ENCODE data around the gene SCRN2. TPM values are rescaled to one million over a fixed set of nuclear protein-coding genes. Genes with fewer than 3 reads are reported as not detected.

SCRN2 gene
- total and polyA plus RNA-seq, 2 of the 8 experiments (the other 6 are each of a cell fraction or from before 2014, with no cell fraction given): 24.4 to 42.3 TPM

DNA sequence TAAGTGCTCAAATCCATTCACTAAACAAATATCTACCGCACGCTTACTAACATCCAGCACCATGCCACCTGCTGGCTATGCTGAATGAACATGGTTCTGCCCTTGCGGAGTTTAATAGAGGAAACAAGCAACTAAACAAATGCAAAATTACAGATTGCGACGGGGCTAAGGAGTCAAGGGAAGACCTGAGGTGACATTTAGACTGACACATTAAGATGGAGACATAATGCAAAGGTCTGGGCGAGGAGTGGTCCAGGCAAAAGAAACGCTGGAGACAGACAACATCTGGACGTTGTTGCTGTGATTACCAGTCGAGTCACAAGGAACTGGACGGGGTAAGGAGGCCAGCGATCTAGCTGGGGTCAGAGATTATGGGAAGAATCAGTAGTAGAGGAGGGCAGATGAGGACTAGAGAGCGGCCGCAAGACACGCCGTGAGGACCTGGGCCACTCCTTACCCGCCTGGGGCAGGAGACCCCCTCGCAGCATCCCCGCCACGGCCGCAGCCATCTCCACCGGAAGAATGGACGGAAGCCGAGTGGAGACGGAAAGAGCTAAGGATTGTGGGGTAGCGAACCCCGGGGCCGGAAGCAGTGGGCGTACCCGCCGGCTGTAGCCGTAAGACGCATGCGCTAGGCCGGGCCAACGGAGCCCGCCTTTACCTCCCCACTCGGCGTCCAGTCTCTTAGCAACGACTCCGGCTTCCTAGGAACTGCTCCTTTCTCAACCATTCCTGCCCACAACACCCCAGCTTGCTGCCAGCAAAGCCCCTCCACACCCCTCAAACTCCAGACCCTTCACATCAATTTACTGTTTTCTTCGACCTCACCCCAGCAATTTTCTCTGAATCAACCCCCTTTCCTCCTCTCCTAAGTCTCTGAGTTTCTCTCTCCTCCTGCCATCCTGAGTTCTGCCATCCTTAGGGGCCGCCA, 9.8 kb downstream of the SCRN2 start, which contains the start of the genes LRRC46 and MRPL10 (continued):
- TF ChIP-seq NRF1 (IDR thresholded peaks at IDR 0.05; ENCODE audit: low read depth, low read length): peak; percentile 85
- TF ChIP-seq, protein P1, sequence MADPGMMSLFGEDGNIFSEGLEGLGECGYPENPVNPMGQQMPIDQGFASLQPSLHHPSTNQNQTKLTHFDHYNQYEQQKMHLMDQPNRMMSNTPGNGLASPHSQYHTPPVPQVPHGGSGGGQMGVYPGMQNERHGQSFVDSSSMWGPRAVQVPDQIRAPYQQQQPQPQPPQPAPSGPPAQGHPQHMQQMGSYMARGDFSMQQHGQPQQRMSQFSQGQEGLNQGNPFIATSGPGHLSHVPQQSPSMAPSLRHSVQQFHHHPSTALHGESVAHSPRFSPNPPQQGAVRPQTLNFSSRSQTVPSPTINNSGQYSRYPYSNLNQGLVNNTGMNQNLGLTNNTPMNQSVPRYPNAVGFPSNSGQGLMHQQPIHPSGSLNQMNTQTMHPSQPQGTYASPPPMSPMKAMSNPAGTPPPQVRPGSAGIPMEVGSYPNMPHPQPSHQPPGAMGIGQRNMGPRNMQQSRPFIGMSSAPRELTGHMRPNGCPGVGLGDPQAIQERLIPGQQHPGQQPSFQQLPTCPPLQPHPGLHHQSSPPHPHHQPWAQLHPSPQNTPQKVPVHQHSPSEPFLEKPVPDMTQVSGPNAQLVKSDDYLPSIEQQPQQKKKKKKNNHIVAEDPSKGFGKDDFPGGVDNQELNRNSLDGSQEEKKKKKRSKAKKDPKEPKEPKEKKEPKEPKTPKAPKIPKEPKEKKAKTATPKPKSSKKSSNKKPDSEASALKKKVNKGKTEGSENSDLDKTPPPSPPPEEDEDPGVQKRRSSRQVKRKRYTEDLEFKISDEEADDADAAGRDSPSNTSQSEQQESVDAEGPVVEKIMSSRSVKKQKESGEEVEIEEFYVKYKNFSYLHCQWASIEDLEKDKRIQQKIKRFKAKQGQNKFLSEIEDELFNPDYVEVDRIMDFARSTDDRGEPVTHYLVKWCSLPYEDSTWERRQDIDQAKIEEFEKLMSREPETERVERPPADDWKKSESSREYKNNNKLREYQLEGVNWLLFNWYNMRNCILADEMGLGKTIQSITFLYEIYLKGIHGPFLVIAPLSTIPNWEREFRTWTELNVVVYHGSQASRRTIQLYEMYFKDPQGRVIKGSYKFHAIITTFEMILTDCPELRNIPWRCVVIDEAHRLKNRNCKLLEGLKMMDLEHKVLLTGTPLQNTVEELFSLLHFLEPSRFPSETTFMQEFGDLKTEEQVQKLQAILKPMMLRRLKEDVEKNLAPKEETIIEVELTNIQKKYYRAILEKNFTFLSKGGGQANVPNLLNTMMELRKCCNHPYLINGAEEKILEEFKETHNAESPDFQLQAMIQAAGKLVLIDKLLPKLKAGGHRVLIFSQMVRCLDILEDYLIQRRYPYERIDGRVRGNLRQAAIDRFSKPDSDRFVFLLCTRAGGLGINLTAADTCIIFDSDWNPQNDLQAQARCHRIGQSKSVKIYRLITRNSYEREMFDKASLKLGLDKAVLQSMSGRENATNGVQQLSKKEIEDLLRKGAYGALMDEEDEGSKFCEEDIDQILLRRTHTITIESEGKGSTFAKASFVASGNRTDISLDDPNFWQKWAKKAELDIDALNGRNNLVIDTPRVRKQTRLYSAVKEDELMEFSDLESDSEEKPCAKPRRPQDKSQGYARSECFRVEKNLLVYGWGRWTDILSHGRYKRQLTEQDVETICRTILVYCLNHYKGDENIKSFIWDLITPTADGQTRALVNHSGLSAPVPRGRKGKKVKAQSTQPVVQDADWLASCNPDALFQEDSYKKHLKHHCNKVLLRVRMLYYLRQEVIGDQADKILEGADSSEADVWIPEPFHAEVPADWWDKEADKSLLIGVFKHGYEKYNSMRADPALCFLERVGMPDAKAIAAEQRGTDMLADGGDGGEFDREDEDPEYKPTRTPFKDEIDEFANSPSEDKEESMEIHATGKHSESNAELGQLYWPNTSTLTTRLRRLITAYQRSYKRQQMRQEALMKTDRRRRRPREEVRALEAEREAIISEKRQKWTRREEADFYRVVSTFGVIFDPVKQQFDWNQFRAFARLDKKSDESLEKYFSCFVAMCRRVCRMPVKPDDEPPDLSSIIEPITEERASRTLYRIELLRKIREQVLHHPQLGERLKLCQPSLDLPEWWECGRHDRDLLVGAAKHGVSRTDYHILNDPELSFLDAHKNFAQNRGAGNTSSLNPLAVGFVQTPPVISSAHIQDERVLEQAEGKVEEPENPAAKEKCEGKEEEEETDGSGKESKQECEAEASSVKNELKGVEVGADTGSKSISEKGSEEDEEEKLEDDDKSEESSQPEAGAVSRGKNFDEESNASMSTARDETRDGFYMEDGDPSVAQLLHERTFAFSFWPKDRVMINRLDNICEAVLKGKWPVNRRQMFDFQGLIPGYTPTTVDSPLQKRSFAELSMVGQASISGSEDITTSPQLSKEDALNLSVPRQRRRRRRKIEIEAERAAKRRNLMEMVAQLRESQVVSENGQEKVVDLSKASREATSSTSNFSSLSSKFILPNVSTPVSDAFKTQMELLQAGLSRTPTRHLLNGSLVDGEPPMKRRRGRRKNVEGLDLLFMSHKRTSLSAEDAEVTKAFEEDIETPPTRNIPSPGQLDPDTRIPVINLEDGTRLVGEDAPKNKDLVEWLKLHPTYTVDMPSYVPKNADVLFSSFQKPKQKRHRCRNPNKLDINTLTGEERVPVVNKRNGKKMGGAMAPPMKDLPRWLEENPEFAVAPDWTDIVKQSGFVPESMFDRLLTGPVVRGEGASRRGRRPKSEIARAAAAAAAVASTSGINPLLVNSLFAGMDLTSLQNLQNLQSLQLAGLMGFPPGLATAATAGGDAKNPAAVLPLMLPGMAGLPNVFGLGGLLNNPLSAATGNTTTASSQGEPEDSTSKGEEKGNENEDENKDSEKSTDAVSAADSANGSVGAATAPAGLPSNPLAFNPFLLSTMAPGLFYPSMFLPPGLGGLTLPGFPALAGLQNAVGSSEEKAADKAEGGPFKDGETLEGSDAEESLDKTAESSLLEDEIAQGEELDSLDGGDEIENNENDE (IDR thresholded peaks at IDR 0.05; ENCODE audit: insufficient replicate concordance, low read length): no peak
- TF ChIP-seq YY1 (IDR thresholded peaks at IDR 0.05; ENCODE audit: low read depth, low read length): peak; percentile 73
- peak; percentile 93 for TF ChIP-seq PHF8 (conservative IDR thresholded peaks at IDR 0.05; ENCODE audit: low read depth, low read length)
- peak; percentile 65 to 83; a peak in 3 of 4 replicates for TF ChIP-seq SIN3A (conservative IDR thresholded peaks at IDR 0.05 in 1 of 2, IDR thresholded peaks at IDR 0.05 in 1 of 2; ENCODE audit: low read depth in 1 of 2, low read length in 2 of 2)
- TF ChIP-seq JUND (IDR thresholded peaks at IDR 0.05; ENCODE audit: low read length): peak; percentile 37; the same call in 1 of the 2 replicates
- TF ChIP-seq KDM1A (IDR thresholded peaks at IDR 0.05; ENCODE audit: borderline replicate concordance, low read length): no peak
- peak; percentile 75 for TF ChIP-seq KDM5A (IDR thresholded peaks at IDR 0.05; ENCODE audit: low read length)
- no peak for TF ChIP-seq NANOG (IDR thresholded peaks at IDR 0.05; ENCODE audit: insufficient read depth, low read depth, low read length, poor library complexity, severe bottlenecking)

Measured in H1 (cell line).